HG03175 (cell line): ENCODE data around the gene HIVEP3.

Experiments used
- ATAC-seq: cut with Tn5 transposase; IDR thresholded peaks from one replicate; pipeline ENCODE4 v1.9.1; 2021; ENCODE audit warnings: mild to moderate bottlenecking, moderate library complexity; ENCODE audit not compliant: unreplicated experiment

Gene HIVEP3

GRCh38 chr1:41528726-41529605, 389.8 kb downstream of the HIVEP3 start:
- no peak for ATAC-seq

- ATAC-seq, result no peak
These were observed 390.6 kb downstream of the HIVEP3 start for GRCh38 chr1:41528106-41528505.

- no peak for ATAC-seq
These were observed 391.7 kb downstream of the HIVEP3 start for GRCh38 chr1:41526956-41527561.

- no peak for ATAC-seq
These were observed 392.7 kb downstream of the HIVEP3 start for GRCh38 chr1:41525891-41526587.

- ATAC-seq, result no peak
These were observed 393.7 kb downstream of the HIVEP3 start for GRCh38 chr1:41524676-41525675.

- ATAC-seq, result no peak
These were observed 394.6 kb downstream of the HIVEP3 start for GRCh38 chr1:41523949-41524675.

GRCh38 chr1:41523071-41523470, 395.7 kb downstream of the HIVEP3 start:
- ATAC-seq, result no peak

GRCh38 chr1:41521766-41522165, 397.0 kb downstream of the HIVEP3 start:
- ATAC-seq, result no peak

GRCh38 chr1:41520951-41521752, 397.6 kb downstream of the HIVEP3 start:
- ATAC-seq, result no peak

- ATAC-seq, result no peak
These were observed 399.1 kb downstream of the HIVEP3 start for GRCh38 chr1:41519667-41520066.

GRCh38 chr1:41518471-41518870, 400.3 kb downstream of the HIVEP3 start:
- ATAC-seq, result no peak

GRCh38 chr1:41517062-41517438, 401.7 kb downstream of the HIVEP3 start:
- ATAC-seq, result no peak

- peak; percentile 77 for ATAC-seq
These were observed 402.3 kb downstream of the HIVEP3 start for GRCh38 chr1:41516168-41517061.

- no peak for ATAC-seq
These were observed 402.9 kb downstream of the HIVEP3 start for GRCh38 chr1:41515778-41516167.

- ATAC-seq, result no peak
These were observed 403.5 kb downstream of the HIVEP3 start for GRCh38 chr1:41515131-41515678.

- ATAC-seq, result no peak
These were observed 404.3 kb downstream of the HIVEP3 start for GRCh38 chr1:41514381-41514780.

- ATAC-seq, result no peak
These were observed 405.4 kb downstream of the HIVEP3 start for GRCh38 chr1:41513383-41513735.
